NCI-H1436 treated with DMSO at 0.1 percent for 48 hours (cell line): ENCODE results near the gene CNIH3.
"Not testable (repeated sequence)": the region's sequence is repeated elsewhere in the genome, so short reads cannot be mapped to it uniquely, and the experiment has no call there.

ENCODE experiments used
- DNase-seq: peaks from one replicate; lab custom pipeline; 2025; lab: John Stamatoyannopoulos, UW

The CNIH3 gene

GRCh38 chr1:224689374-224689773, 73.3 kb downstream of the CNIH3 start:
- DNase-seq, result no peak

- DNase-seq, result no peak
Observed at GRCh38 chr1:224690576-224690975, 74.5 kb downstream of the CNIH3 start.

GRCh38 chr1:224691148-224691925, 75.2 kb downstream of the CNIH3 start:
- DNase-seq, result no peak

GRCh38 chr1:224694969-224695368, 78.9 kb downstream of the CNIH3 start:
- no peak for DNase-seq

GRCh38 chr1:224696021-224696420, 79.9 kb downstream of the CNIH3 start:
- no peak for DNase-seq

GRCh38 chr1:224696891-224697765, 81.0 kb downstream of the CNIH3 start:
- no peak for DNase-seq

- DNase-seq, result no peak
Observed at GRCh38 chr1:224698015-224698451, 81.9 kb downstream of the CNIH3 start.

GRCh38 chr1:224700918-224701531, 84.9 kb downstream of the CNIH3 start:
- no peak for DNase-seq

GRCh38 chr1:224703702-224704101, 87.6 kb downstream of the CNIH3 start:
- no peak for DNase-seq

GRCh38 chr1:224704107-224704735, 88.1 kb downstream of the CNIH3 start:
- no peak for DNase-seq

GRCh38 chr1:224705578-224705977, 89.5 kb downstream of the CNIH3 start:
- no peak for DNase-seq

- DNase-seq, result no peak
Observed at GRCh38 chr1:224707843-224708725, 92.0 kb downstream of the CNIH3 start.

GRCh38 chr1:224710196-224710595, 94.1 kb downstream of the CNIH3 start:
- no peak for DNase-seq

GRCh38 chr1:224711231-224711756, 95.2 kb downstream of the CNIH3 start:
- DNase-seq, result not testable (repeated sequence)

GRCh38 chr1:224711876-224712275, 95.8 kb downstream of the CNIH3 start:
- DNase-seq, result no peak

GRCh38 chr1:224713228-224713627, 97.1 kb downstream of the CNIH3 start:
- no peak for DNase-seq

GRCh38 chr1:224714553-224714952, 98.4 kb downstream of the CNIH3 start:
- DNase-seq, result no peak

- DNase-seq, result no peak
Observed at GRCh38 chr1:224718470-224719053, 102.4 kb downstream of the CNIH3 start.

GRCh38 chr1:224719716-224720115, 103.6 kb downstream of the CNIH3 start:
- DNase-seq, result no peak

- DNase-seq, result no peak
Observed at GRCh38 chr1:224720216-224720615, 104.1 kb downstream of the CNIH3 start.
